A549 treated with RU486 at 1 μM for 4 hours (cell line): ENCODE results near the gene PCGF3. TPM values are rescaled to one million over a fixed set of nuclear protein-coding genes. Genes with fewer than 3 reads are reported as not detected.

Experiments used
- total RNA-seq: library from RNA; stranded (reverse); fragments of 200-300 nt; extraction: Qiagen RNA extraction; gene quantifications from 5 replicates; pipeline ENCODE4 v1.2.3, GENCODE V29; 2022; ENCODE audit warnings: low read depth

Gene PCGF3
- 13.2 to 22.7 TPM (median 16.4 TPM) in 5 replicates for total RNA-seq

GRCh38 chr4:705278-706082 lies at the start of gene PCGF3:
PCGF3 (plus strand) TSS chr4:705832; CDS start chr4:733681, 27,849 bp downstream.

GRCh38 chr4:674172-675035 lies 31.2 kb upstream of the PCGF3 start, which contains the start of the genes ATP5ME and MYL5:
ATP5ME (minus strand) TSS chr4:674276; CDS start chr4:674247, 29 bp downstream.
MYL5 (plus strand) TSS chr4:674542; CDS start chr4:678027, 3,485 bp downstream.

GRCh38 chr4:688854-689681 lies 16.6 kb upstream of the PCGF3 start, which contains the start of gene SLC49A3:
SLC49A3 (minus strand) TSS chr4:689151; CDS start chr4:689127, 24 bp downstream.

Other genes starting within 250 kb of the PCGF3 start
- 11.7 to 19.2 TPM (median 13.1 TPM) in 5 replicates for gene ZNF721, start 206.7 kb upstream of the PCGF3 start, total RNA-seq
- gene PIGG, start 206.6 kb upstream of the PCGF3 start, total RNA-seq, result 16.5 to 28.0 TPM (median 21.4 TPM) in 5 replicates
- not detected in 5 replicates for gene TMEM271, start 129.5 kb upstream of the PCGF3 start, total RNA-seq
- not detected in 5 replicates for gene PDE6B, start 80.3 kb upstream of the PCGF3 start, total RNA-seq
- gene ATP5ME, start 31.6 kb upstream of the PCGF3 start, total RNA-seq, result 336 to 461 TPM (median 407 TPM) in 5 replicates
- gene MYL5, start 31.3 kb upstream of the PCGF3 start, total RNA-seq, result 9.6 to 14.0 TPM (median 10.8 TPM) in 5 replicates
- gene SLC49A3, start 16.7 kb upstream of the PCGF3 start, total RNA-seq, result 0.18 to 0.47 TPM (median 0.24 TPM) in 4 of 5 replicates, not detected in the other
- 0.47 to 0.70 TPM (median 0.51 TPM) in 5 replicates for gene CPLX1, start 120.3 kb downstream of the PCGF3 start, total RNA-seq
- gene GAK, start 226.5 kb downstream of the PCGF3 start, total RNA-seq, result 31.9 to 52.0 TPM (median 45.8 TPM) in 5 replicates
- gene TMEM175, start 226.6 kb downstream of the PCGF3 start, total RNA-seq, result 8.6 to 10.0 TPM (median 9.0 TPM) in 5 replicates